Inferior parietal cortex (tissue), 1 donor: ENCODE measurements around the gene FUT7.

Source experiments
- DNase-seq: peaks from one replicate; pipeline ENCODE4 v3.0.0-alpha.2; 2016; ENCODE audit errors: extremely low spot score

Gene FUT7

GRCh38 chr9:137018761-137019559, 12.9 kb downstream of the FUT7 start:
- DNase-seq, result no peak

GRCh38 chr9:137017791-137018497, 13.9 kb downstream of the FUT7 start:
- no peak for DNase-seq

- no peak for DNase-seq
These were observed 14.8 kb downstream of the FUT7 start for GRCh38 chr9:137017071-137017470.

DNA sequence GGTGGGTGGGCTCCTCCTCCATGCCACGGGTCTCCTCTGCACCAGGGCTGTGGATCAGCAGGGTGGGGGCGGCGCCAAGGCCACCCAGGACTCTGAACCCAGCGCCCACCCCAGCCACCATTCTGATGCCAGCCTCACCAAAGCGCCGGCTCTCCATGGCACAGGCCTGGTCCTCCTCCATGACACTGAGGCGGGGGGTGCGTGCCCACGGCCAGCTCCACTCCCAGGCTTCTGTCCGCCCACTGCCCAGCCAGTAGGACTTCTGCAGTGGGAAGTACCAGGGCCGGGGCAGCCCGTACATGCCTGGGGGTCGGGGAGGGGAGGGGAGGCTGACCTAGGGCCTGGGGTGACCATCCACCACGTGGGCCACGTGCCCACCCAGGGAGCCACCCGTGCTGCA, 15.5 kb downstream of the FUT7 start:
- no peak for DNase-seq

GRCh38 chr9:137015976-137016375, 15.9 kb downstream of the FUT7 start:
- DNase-seq, result no peak

DNA sequence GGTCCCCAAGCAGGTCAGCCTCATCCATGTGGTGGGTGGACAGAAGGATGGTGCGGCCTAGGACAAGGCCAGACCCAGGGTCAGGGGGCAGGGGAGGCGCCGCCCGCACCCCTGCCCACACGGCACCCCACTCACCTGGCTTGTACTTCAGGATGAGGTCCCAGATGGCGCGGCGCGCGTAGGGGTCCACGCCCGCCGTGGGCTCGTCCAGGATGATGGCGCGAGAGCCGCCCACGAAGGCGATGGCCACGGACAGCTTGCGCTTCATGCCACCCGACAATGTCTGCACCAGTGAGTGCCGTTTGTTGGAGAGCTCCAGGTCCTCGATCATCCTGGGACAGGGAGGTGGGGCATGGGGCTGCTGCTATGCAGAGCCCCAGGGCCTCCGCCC, 16.4 kb downstream of the FUT7 start:
- DNase-seq, result no peak

- DNase-seq, result no peak
These were observed 16.9 kb downstream of the FUT7 start for GRCh38 chr9:137014776-137015539.

- DNase-seq, result no peak
These were observed 17.7 kb downstream of the FUT7 start for GRCh38 chr9:137014166-137014565.

- no peak for DNase-seq
These were observed 18.3 kb downstream of the FUT7 start for GRCh38 chr9:137013571-137013940.

- no peak for DNase-seq
These were observed 19.0 kb downstream of the FUT7 start for GRCh38 chr9:137012694-137013570.

DNA sequence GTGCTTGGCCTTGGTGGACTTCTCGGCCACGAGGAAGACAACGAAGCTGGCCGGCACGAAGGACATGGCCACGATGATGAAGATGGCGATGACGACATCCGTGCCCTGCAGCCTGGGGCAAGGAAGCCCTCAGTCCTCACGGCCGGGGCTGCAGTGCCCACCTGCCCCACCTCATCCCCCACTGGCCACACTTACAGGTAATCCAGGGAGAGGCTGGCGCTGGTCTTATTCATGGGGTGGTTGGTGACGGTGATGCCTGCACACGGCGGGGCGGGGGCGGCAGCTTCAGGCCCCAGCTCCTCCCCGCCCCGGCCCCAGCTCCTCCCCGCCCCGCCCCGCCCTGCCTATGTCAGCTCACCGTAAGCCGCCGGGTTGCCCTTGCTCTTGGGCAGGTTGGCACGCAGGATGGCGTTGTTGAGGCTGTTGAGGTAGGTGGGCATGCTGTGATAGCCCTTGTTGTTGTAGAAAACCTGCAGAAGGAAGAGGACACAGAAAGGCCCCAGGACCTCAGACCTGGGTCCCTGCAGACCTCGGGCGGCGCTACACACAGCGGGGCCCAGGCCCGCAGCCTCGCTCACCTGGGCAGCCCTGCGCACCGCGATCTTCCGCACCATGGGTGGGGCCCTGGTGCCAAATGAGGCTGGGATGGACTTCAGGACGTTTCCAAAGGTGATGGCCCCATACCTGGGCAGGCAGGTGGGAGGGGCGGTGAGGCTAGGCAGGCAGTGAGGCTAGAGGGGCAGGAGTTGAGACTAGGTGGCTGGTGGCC, 19.8 kb downstream of the FUT7 start:
- DNase-seq, result no peak

DNA sequence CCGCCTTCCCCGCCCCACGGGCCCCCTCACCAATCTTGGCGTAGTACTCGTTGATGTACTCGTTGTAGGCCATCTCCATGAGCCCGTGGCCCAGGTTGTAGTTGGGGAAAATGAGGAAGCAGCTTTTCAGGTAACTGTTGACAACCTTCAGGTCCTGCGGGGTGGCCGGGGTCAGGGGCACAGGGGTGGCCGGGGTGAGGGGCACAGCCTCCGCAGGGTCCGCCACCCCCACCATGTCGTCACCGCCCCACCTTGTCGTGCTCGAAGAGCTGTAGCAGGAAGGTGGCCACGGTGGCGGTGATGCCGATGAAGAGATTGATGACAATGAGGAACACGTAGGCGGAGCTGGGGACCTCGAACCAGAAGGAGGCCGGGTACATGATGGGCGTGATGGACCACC, 20.7 kb downstream of the FUT7 start:
- DNase-seq, result no peak

GRCh38 chr9:137009938-137010732, 21.8 kb downstream of the FUT7 start:
- no peak for DNase-seq

DNA sequence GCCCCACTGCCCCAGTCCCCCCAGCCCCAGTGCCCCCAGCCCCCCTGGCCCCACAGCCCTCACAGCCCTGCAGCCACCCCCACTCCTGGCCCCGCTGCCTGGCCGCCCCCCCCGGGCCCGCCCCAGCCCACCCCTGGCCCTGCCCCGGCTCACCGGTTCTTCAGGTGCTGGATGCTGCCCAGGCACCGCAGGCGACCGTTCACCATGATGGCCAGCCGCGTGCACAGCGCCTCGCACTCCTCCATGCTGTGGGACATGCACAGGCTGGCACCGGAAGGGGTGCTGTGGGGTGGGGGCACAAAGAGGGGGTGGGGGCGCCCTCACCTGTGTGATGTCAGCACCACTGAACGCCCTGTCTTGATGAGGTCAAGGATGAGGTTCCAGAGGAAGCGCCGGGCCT, 22.7 kb downstream of the FUT7 start:
- DNase-seq, result no peak

DNA sequence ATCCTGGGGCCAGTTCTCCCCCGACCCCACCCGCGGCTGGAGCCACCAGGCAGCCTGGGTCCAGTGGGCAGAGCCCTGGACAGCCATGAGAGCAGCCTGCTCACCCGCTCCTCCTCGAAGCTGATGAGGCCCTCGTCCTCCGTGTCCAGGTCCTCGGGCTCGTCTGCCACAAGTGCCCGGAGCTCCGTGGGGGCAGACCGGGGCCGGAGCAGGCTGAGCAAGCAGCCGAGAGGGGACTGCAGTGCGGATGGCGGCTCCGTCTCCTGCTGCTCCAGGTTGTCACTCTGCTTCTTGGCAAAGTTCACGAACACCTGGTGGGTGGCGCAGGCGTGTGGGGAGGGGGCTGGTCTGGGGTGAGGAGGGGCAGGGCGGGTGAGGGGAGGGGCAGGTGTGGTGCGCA, 23.6 kb downstream of the FUT7 start:
- no peak for DNase-seq

DNA sequence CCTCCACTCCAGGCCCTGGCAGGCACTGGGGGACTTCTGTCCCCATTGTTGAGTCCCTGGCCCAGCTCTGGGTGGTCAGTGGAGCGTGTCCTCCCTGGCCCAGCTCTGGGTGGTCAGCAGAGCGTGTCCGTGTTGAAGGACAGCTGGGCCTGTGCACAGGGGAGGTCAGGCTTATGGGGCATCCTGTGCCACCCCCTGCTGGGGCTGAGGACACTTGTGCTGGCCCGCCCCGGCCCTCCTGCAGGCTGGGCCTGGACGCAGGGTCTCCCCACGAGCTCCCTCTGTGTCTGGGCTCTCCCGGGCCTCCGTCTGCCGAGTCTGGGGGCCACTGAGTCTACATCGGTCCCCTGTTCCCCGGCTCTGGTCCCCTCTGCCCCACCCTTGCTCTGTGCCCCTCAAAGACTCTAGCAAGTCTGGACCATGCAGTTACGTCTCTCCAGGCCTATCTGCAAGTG, 24.0 kb downstream of the FUT7 start:
- no peak for DNase-seq

DNA sequence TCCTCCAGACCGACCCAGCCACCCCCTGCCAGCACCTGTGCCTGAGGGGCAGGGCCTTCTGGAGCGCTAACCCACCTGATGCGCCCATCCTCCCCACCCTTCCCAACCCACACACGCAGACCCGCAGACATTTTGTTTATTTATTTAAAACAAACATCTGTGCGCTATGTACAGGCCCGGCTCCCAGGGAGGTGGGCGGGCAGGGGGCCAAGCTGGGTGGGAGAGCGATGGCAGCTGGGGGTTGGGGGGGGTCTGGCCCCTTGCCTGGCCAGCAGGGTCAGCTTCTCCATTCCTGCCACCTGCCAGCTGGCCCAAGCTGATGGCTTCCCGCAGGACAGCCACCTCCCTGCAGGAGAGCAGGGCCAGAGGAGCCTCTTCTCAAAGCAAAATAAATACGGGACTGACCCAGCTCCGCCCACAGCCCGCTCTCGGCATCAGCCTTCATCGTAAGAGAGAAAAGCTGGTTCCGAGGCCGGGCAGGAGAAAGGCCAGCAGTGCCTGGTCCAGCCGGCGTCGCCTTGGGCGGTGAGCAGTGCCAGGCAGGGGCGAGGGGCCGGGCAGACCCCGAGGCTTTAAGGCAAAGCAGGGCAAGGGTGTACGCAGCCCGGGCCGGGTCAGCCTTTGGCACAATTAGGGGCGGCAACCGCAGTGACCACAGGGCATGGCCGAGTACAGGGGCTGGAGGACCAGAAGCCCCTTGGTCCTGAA, 24.6 kb downstream of the FUT7 start:
- no peak for DNase-seq

DNA sequence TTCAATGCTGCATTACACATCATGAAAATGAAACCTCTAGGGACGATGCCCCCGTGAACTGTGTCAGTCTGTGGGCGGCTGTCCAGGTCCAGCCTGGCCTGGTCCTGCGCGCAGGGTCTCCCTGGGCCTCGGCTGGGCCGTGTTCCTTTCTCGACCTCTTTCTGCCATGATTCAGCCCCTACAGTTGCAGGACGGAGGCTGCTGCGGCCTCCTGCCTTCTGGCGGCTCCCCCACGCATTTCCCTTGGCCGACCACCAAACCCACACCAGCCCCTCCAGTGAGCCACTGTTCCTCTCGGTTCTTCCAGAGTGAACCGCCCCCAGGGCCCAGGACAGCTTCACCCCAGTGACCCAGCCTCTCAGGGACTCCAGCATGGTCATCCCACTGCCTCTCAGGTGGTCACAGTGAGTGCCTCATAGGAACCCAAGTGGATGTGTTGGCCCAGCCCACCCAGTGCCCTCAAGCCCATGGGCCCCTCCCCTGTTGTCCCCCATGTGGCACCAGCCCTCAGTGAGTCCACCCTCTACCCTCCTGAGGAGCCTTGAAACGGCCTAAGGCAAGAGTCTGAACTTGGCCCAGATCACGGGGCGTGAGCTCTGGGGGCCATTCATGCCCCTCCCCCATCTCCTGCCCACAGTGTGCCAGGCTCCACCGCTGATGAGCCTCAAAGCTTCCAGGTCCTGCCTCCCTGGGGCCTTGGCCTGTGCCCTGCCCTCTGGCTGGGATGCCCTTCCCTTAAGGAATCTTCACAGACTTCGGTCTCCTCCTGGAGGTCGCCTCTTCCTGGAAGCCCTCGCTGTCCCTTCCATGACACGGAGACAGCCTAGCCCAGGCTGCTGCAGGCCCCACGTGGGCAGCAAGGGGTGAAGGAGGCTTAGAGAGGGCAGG, 25.5 kb downstream of the FUT7 start:
- no peak for DNase-seq
